GM19193 (cell line): ENCODE data around the gene BLVRB.

Source experiments
- POLR2A ChIP-seq: IDR thresholded peaks from 4 replicates; pipeline ENCODE4 v1.6.1; 2011; ENCODE audit not compliant: insufficient read depth, insufficient read length; ENCODE audit errors: extremely low read depth

Gene BLVRB

GRCh38 chr19:40407714-40408597, 57.6 kb downstream of the BLVRB start:
- no peak for TF ChIP-seq POLR2A

DNA sequence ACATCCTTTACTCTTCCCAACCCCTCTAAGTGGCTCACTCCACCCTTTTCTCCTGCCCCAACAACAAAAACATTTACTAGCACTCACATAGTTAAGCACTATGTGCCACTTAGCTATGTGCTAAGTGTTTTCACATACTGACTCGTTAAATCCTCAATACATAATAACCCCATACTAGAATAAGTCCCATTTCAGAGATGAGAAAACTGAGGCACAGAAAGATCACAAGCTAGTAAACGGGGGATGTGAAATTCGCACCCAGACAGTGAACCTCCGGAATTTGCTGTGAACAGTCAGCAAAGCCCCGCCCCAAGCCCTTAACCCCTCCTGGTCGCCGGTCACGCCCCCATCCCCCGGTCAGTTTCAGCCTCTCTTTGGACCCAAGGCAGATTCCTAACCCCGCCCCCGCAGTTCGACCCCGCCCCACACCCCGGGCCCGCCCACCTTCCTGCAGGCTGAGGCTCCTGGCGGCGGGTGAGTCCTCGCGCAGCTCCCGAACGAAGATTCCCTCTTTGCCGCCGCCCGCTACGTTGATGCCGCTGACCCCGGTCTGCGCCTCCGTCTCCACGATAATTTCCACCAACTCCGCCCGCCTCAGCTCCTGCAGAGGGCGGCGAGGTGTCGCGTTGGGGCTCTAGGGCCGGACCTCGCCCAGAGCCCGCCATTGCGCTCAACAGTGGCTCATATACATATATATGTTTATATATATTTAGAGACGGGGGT, 62.1 kb downstream of the BLVRB start:
- peak; percentile 40 for TF ChIP-seq POLR2A

DNA sequence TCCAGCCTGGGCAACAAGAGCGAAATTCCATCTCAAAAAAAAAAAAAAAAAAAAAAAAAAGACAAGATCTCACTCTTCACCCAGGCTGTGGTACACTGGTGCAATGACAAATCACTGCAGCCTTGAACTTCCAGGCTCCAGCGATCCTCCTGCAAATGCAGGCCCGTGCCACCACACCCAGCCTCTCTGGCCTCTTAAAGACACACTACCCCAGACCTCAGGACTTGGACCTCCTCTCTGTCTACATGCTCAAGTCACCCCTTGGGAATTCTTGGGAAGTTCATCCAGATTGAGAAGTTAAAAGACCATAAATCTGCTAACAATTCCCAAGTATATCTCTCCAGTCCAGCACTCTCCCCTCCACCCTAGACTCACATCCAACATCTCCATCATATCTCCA, 65.0 kb downstream of the BLVRB start:
- TF ChIP-seq POLR2A = no peak

DNA sequence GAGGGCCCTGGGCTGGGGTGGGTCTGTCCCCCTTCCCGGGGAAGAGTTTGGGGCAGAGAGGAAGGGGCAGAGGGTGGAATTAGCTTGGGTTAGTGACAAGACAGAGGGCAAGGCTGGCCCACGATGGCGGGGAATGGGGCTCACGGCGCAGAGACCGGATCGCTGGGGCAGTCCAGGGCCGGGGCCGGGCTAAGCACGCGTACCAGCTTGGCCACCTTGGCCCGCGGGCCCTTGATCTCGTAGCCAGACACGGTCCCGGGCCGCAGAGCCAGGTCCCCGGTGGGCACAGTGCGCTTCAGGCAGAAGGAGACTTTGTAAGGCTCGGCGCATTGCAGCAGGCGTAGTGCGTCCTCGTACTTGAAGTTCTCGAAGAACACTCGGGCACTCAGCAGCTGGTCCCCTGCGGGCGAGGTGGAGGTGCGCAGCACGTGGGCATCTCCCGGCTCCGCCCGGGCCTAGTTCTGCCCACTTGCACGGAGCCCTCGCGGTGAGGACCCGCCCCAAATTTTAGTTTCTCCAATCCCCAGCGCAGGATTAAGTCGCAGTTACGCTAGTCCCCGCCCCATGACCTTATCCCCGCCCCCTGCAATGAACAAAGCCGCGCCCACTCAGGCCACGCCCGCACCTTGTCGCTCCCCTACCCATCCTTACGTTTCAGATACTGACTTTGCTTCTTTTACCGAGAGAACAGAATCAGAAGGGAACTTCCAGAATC, 67.0 kb downstream of the BLVRB start:
- no peak for TF ChIP-seq POLR2A
